GM12892 (cell line): ENCODE results near the gene TNRC6B.

Source experiments
- DNase-seq: peaks from one replicate; pipeline ENCODE4 v3.0.0; 2011; ENCODE audit not compliant: insufficient read length
- FAIRE-seq: peaks from 2 replicates; lab custom pipeline; 2011; peaks lifted over from hg19 to GRCh38; lab: Jason Lieb, UNC
- POLR2A ChIP-seq: IDR thresholded peaks from 2 replicates; pipeline ENCODE4 v1.6.1; 2011; ENCODE audit warnings: low read depth, low read length, control low read depth
- POLR2AphosphoS5 ChIP-seq: IDR thresholded peaks from 2 replicates; pipeline ENCODE4 v1.6.1; 2011; ENCODE audit warnings: low read depth, low read length, control low read depth
- TAF1 ChIP-seq: IDR thresholded peaks from 2 replicates; pipeline ENCODE4 v1.6.1; 2011; ENCODE audit warnings: low read depth, mild to moderate bottlenecking, control low read depth, low read length, borderline replicate concordance

The TNRC6B gene

GRCh38 chr22:40203572-40203971 lies 25.8 kb downstream of the TNRC6B start:
- FAIRE-seq (peak; percentile 82), DNase-seq (no peak)
- TF ChIP-seq POLR2A (no peak), TAF1 (no peak), POLR2AphosphoS5 (no peak)

GRCh38 chr22:40204321-40205116 lies 26.8 kb downstream of the TNRC6B start:
- FAIRE-seq (no peak), DNase-seq (no peak)
- TF ChIP-seq POLR2A: no peak

GRCh38 chr22:40206561-40206960 lies 28.8 kb downstream of the TNRC6B start:
- FAIRE-seq (no peak), DNase-seq (no peak)

DNA sequence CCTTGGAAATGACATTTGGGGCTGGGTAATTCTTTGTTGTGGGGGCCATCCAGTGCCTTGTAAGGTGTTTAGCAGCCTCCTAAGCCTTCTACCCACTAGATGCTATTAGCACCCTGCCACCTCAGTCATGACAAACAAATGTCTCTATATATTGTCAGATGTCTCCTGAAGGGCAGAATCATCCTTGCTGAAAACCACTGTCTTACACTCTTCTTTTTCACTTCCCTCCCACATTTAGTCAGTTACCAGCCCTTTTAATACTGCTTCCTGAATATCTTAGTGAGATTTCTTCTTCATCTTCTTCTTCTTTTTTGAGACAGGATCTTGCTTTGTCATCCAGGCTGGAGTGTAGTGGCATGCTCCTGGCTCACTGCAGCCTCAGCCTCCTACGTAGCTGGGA lies 33.1 kb downstream of the TNRC6B start:
- DNase-seq (no peak), FAIRE-seq (peak; percentile 92)
- TF ChIP-seq TAF1 (no peak), POLR2AphosphoS5 (no peak), POLR2A (no peak)

More at GRCh38 chr22:40206561-40206960, 28.8 kb downstream of the TNRC6B start:
- TF ChIP-seq POLR2AphosphoS5 (no peak), TAF1 (no peak), POLR2A (no peak)

DNA sequence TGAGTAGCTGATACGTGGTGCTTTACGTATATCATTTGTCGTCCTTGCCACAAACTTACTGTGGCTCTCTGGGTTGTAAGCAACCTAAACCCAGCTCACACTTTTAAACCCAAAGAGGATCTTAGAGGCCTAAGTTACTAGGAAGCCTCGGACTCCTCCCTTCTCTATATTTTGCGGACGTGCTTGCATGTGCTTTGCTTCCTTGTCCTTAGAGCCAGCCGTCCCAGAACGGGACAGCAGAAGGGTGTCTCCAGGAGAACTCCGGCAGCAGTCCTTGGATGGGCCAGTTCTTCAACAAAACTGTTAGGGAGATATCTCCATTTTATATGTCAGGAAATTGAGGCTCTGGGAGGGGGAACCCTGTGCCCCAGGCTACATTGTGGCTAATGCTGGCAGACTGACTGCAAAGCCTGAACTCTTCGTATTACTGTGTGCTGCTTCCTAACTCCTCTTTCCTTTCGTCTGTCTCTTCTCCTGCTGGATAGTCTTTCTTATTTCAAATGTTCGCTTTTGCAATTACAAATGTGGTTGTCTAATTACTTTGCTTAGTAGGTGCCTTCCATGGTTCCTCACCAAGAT lies 33.8 kb downstream of the TNRC6B start:
- no peak for FAIRE-seq
- no peak for TF ChIP-seq POLR2AphosphoS5
- TF ChIP-seq POLR2A: no peak
- no peak for TF ChIP-seq TAF1
- DNase-seq: no peak

DNA sequence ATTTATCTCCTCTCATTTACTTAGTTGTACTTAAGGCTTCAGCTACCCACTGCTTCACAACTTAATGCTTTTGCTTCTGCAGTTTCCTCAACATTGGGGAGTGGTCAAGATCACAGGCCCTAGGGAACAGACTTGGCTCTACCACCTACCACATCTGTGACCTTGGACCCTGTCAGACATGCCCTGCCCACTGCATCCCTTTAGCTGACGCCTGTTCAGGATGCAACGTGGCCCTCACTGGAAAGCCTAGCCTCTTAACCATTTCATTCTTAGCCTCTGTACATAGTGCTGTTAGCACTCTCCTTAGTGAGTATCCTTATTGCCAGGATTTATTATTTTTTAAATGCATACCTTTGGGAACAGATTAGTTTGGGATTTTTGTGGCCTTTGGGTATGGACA lies 34.4 kb downstream of the TNRC6B start:
- DNase-seq: no peak
- FAIRE-seq: no peak
- TF ChIP-seq TAF1: no peak
- no peak for TF ChIP-seq POLR2AphosphoS5
- no peak for TF ChIP-seq POLR2A

DNA sequence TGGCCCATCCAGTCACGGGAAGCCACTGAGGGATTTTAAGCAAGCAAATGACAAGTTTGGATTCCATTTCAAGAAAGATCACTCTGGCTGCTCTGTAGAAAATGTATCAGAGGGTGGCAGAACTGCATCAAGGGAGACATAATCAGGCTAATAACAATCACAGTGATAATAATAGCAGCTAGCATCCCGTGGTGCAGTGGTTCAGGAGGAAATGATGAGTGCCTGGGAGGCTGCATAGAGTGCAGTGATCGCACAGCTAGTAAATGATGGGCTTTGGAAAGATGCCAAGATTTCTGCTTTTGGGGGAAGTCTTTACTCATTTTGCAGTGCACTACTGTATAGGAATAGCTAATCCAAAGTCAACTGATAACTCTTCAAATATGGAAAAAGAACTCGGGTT lies 35.8 kb downstream of the TNRC6B start:
- FAIRE-seq (peak; percentile 61), DNase-seq (no peak)
- no peak for TF ChIP-seq POLR2AphosphoS5
- TF ChIP-seq POLR2A: no peak
- no peak for TF ChIP-seq TAF1

- FAIRE-seq (peak; percentile 89), DNase-seq (no peak)
- TF ChIP-seq POLR2A: no peak
- TF ChIP-seq TAF1: no peak
- TF ChIP-seq POLR2AphosphoS5: no peak
These were observed 37.5 kb downstream of the TNRC6B start for GRCh38 chr22:40215266-40215665.

DNA sequence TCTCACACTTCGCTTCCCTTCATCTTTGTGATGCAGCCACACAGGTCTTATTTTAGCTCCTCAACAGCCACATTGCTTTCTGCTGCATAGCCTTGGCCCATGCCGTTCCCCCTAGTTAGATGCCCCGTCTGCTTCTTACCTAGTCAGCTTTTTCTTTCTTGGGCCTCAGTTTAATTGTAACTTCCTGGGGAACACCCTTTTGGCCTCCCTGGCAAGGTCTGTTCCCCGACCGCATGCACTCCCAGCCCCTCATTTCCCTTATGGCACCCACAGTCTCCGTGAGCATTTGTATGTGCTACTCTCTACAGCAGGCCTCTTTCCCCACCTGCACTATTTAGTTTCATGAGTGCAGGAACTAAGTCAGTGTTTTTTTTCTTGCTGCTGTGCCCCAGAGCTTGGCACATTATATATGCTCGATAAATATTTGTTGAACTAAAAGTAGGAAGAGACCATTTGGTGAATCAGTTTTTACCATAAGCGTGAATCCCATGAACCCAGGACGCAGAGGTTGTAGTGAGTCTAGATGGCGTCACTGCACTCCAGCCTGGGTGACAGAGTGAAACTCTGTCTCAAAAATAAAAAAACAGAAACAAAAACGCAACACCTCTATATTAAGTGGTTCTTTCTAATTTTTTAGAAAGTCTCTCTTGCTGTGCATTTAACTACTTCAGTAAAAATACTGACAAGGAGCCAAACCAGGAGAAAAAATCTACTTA lies 38.5 kb downstream of the TNRC6B start:
- peak; percentile 90 for FAIRE-seq

GRCh38 chr22:40218152-40218551 lies 40.4 kb downstream of the TNRC6B start:
- DNase-seq (no peak), FAIRE-seq (no peak)
- TF ChIP-seq TAF1: no peak
- no peak for TF ChIP-seq POLR2AphosphoS5
- TF ChIP-seq POLR2A: no peak

More for the DNA sequence above, 38.5 kb downstream of the TNRC6B start:
- DNase-seq: peak; percentile 37
- TF ChIP-seq TAF1: no peak
- TF ChIP-seq POLR2A: 0 out of 2 replicates have a peak, but pooled peaks have one; percentile 36
- TF ChIP-seq POLR2AphosphoS5: no peak

- TF ChIP-seq TAF1: no peak
- no peak for TF ChIP-seq POLR2A
- TF ChIP-seq POLR2AphosphoS5: no peak
- FAIRE-seq (no peak), DNase-seq (no peak)
These were observed 41.1 kb downstream of the TNRC6B start for GRCh38 chr22:40218723-40219294.
